ENCODE data around the gene CDH4. TPM values are rescaled to one million over a fixed set of nuclear protein-coding genes. Genes with fewer than 3 reads are reported as not detected.

The CDH4 gene
- total and polyA plus RNA-seq, 11 donors = 0.04 to 0.54 (median 0.08) TPM; not detected in 1

GRCh38 chr20:61315319-61315718, 63.3 kb downstream of the CDH4 start:
- H3K9me3 ChIP-seq = no peaks in the 10 kb centered on the region
- no peak overlapping the region for H3K4me3 ChIP-seq
- 70 to 80% (median 79%) methylated on average over 9 of the region's 9 CpGs for WGBS, 4 donors
- H3K4me1 ChIP-seq = no peaks in the 10 kb centered on the region
- no peak for DNase-seq
- H3K36me3 ChIP-seq = no peaks in the 10 kb centered on the region
- TF ChIP-seq CTCF (IDR thresholded peaks at IDR 0.05) (no peak), POLR2A (IDR thresholded peaks at IDR 0.05) (no peak)
- intact Hi-C loops (cut with DNase I) = no loop called here
- no peak for ATAC-seq
- H3K27ac ChIP-seq = no peak overlapping the region
- peaks cover 0 to 29% (median 2%) of the 10 kb centered on the region in 9 donors for H3K27me3 ChIP-seq

- H3K27ac ChIP-seq = no peak overlapping the region
- ATAC-seq (no peak), DNase-seq (no peak)
- WGBS, 4 donors = 59 to 71% (median 64%) methylated on average over 10 of the region's 10 CpGs
- H3K4me1 ChIP-seq = no peaks in the 10 kb centered on the region
- intact Hi-C loops (cut with DNase I) = no loop called here
- TF ChIP-seq CTCF (IDR thresholded peaks at IDR 0.05) = no peak
- no peak for TF ChIP-seq POLR2A (IDR thresholded peaks at IDR 0.05)
- no peak overlapping the region for H3K4me3 ChIP-seq
- peaks cover 0 to 29% (median 3%) of the 10 kb centered on the region in 9 donors for H3K27me3 ChIP-seq
- no peaks in the 10 kb centered on the region for H3K9me3 ChIP-seq
- H3K36me3 ChIP-seq = no peaks in the 10 kb centered on the region
These were observed 64.3 kb downstream of the CDH4 start for GRCh38 chr20:61316346-61316745.

- ATAC-seq (no peak), DNase-seq (no peak)
- Histone ChIP-seq H3K4me1 (no peaks in the 10 kb centered on the region), H3K27me3 (peaks cover 0 to 29% (median 3%) of the 10 kb centered on the region in 9 donors), H3K9me3 (no peaks in the 10 kb centered on the region), H3K27ac (no peak overlapping the region), H3K4me3 (no peak overlapping the region), H3K36me3 (no peaks in the 10 kb centered on the region)
- intact Hi-C loops (cut with DNase I) = no loop called here
- 65 to 70% (median 68%) methylated on average over 12 of the region's 12 CpGs for WGBS, 4 donors
- no peak for TF ChIP-seq POLR2A (IDR thresholded peaks at IDR 0.05)
These were observed 66.0 kb downstream of the CDH4 start for GRCh38 chr20:61317966-61318530.

- no peak overlapping the region for H3K4me3 ChIP-seq
- 69 to 76% (median 71%) methylated on average over 21 of the region's 21 CpGs for WGBS, 4 donors
- DNase-seq (no peak), ATAC-seq (no peak)
- TF ChIP-seq POLR2A (IDR thresholded peaks at IDR 0.05) = no peak
- TF ChIP-seq CTCF (IDR thresholded peaks at IDR 0.05) = no peak
- H3K27ac ChIP-seq = no peak overlapping the region
- intact Hi-C loops (cut with DNase I) = no loop called here
- H3K36me3 ChIP-seq = no peaks in the 10 kb centered on the region
- no peaks in the 10 kb centered on the region for H3K4me1 ChIP-seq
- no peaks in the 10 kb centered on the region for H3K9me3 ChIP-seq
- peaks cover 0 to 10% (median 3%) of the 10 kb centered on the region in 9 donors for H3K27me3 ChIP-seq
These were observed 68.8 kb downstream of the CDH4 start for GRCh38 chr20:61320691-61321425.
